B cell (primary cell): ENCODE measurements around the gene DCN. TPM values are rescaled to one million over a fixed set of nuclear protein-coding genes. Genes with fewer than 3 reads are reported as not detected.
A peak's percentile ranks its signal among the peaks of the same experiment; 100 is the strongest.

Experiments
- ATAC-seq: fragments of 200-7000 bp; cut with Tn5 transposase; one replicate; pipeline ENCODE4 v1.10.0; 2021; ENCODE audit warnings: low read depth, mild to moderate bottlenecking, moderate number of reproducible peaks, moderate library complexity
- CTCF ChIA-PET: fragments of 350-600 bp; sonication (Branson Sonifier 250); formaldehyde crosslinking; loops from one replicate; lab custom pipeline; 2021; ENCODE audit warnings: antibody characterized with exemption, inconsistent platforms; lab: Charles Lee
- POLR2A ChIA-PET: fragments of 350-600 bp; sonication (Branson Sonifier 250); formaldehyde crosslinking; loops from one replicate; lab custom pipeline; 2021; ENCODE audit warnings: antibody characterized with exemption; lab: Charles Lee
- DNase-seq: peaks from one replicate; pipeline ENCODE4 v3.0.0; 2013
- H2AFZ ChIP-seq: 2 replicates; pipeline ENCODE4 v1.6.1; 2012; ENCODE audit warnings: mild to moderate bottlenecking, low read depth, low read length; ENCODE audit not compliant: insufficient read depth, poor library complexity, severe bottlenecking
- H3K27ac ChIP-seq, 2 donors: 1 replicate in 1 of 2; 2 replicates in 1 of 2; pipeline ENCODE4 v1.5.1; 2012 to 2013; ENCODE audit warnings: low read length in 2 of 2, mild to moderate bottlenecking in 2 of 2, moderate library complexity in 1 of 2
- H3K27me3 ChIP-seq, 4 experiments: fragments of 200-600 bp in 1 of 4; sonication (generic) in 1 of 4; replicated peaks in 1 of 4; 1 replicate in 2 of 4; 2 replicates in 2 of 4; pipeline versions ENCODE4 v1.6.1 to v1.7.0; 2013 to 2016; ENCODE audit warnings: low read length in 3 of 4, mild to moderate bottlenecking in 2 of 4, mixed read lengths in 1 of 4, moderate library complexity in 1 of 4; ENCODE audit not compliant: insufficient read depth in 4 of 4, control insufficient read depth in 3 of 4; ENCODE audit errors: control extremely low read depth in 1 of 4
- H3K36me3 ChIP-seq, 2 experiments: replicated peaks in 1 of 2; 1 replicate in 1 of 2; 2 replicates in 1 of 2; pipeline versions ENCODE4 v1.6.1 to v1.7.1; 2013; ENCODE audit warnings: low read length in 1 of 2; ENCODE audit not compliant: insufficient read depth in 2 of 2, control insufficient read depth in 1 of 2; ENCODE audit errors: control extremely low read depth in 1 of 2, extremely low read depth in 1 of 2
- H3K4me1 ChIP-seq, 2 donors: fragments of 200-600 bp in 1 of 2; sonication (generic) in 1 of 2; 1 replicate in 1 of 2; 2 replicates in 1 of 2; pipeline versions ENCODE4 v1.5.1 to v1.6.1; 2013 to 2017; ENCODE audit warnings: low read length in 2 of 2; ENCODE audit not compliant: control insufficient read depth in 2 of 2, insufficient read depth in 2 of 2
- H3K4me2 ChIP-seq: replicated peaks from 2 replicates; pipeline ENCODE3; 2012; ENCODE audit warnings: mild to moderate bottlenecking, low read depth, low read length; ENCODE audit not compliant: poor library complexity, severe bottlenecking
- H3K4me3 ChIP-seq, 5 experiments: fragments of 200-600 bp in 1 of 5; sonication (generic) in 1 of 5; 1 replicate in 3 of 5; 2 replicates in 2 of 5; pipeline versions ENCODE4 v1.5.1 to v1.7.0; 2011 to 2016; ENCODE audit warnings: low read length in 4 of 5, mild to moderate bottlenecking in 4 of 5, low read depth in 2 of 5, control low read depth in 1 of 5, moderate library complexity in 1 of 5; ENCODE audit not compliant: insufficient read depth in 1 of 5; ENCODE audit errors: control extremely low read depth in 1 of 5, extremely low read depth in 1 of 5
- H3K79me2 ChIP-seq: fragments of 200-600 bp; sonication (generic); one replicate; pipeline ENCODE4 v1.6.0; 2016; ENCODE audit warnings: low read length; ENCODE audit not compliant: control insufficient read depth, insufficient read depth
- H3K9ac ChIP-seq: fragments of 200-600 bp; sonication (generic); 2 replicates; pipeline ENCODE4 v1.6.1; 2017; ENCODE audit warnings: mild to moderate bottlenecking, low read length, moderate library complexity
- H3K9me3 ChIP-seq, 3 donors: one replicate each; pipeline versions ENCODE4 v1.6.1 to v1.7.1; 2013; ENCODE audit warnings: low read length in 2 of 3; ENCODE audit not compliant: control insufficient read depth in 2 of 3, insufficient read depth in 1 of 3; ENCODE audit errors: control extremely low read depth in 1 of 3
- H4K20me1 ChIP-seq: 2 replicates; pipeline ENCODE4 v1.6.0; 2012; ENCODE audit warnings: mild to moderate bottlenecking, low read length; ENCODE audit not compliant: insufficient read depth, control insufficient read depth, poor library complexity, severe bottlenecking
- H3K27ac Mint-ChIP-seq: one replicate; pipeline ENCODE4 v1.8.0; 2021; ENCODE audit warnings: mixed read lengths
- H3K27me3 Mint-ChIP-seq: one replicate; pipeline ENCODE4 v1.8.0; 2021; ENCODE audit warnings: mixed read lengths
- H3K4me1 Mint-ChIP-seq: one replicate; pipeline ENCODE4 v1.8.0; 2021; ENCODE audit warnings: mixed read lengths
- H3K4me3 Mint-ChIP-seq: one replicate; pipeline ENCODE4 v1.8.0; 2021; ENCODE audit warnings: mixed read lengths
- H3K9me3 Mint-ChIP-seq: one replicate; pipeline ENCODE4 v1.8.0; 2022; ENCODE audit warnings: mixed read lengths; ENCODE audit not compliant: insufficient read depth
- EZH2 ChIP-seq: IDR thresholded peaks from 2 replicates; pipeline ENCODE4 v1.6.1; 2012; ENCODE audit warnings: borderline replicate concordance, low read depth, mild to moderate bottlenecking, moderate library complexity, low read length; ENCODE audit not compliant: insufficient read depth, poor library complexity, severe bottlenecking
- WGBS: methylation state at CpG from one replicate; pipeline ENCODE4 v1.1.5; 2013; ENCODE audit warnings: missing lambda C conversion rate; ENCODE audit not compliant: insufficient coverage; 5-methylcytosine and 5-hydroxymethylcytosine counted together
- intact Hi-C: fragments of 100-400 bp; cut with micrococcal nuclease; formaldehyde crosslinking; loops from one replicate; pipeline ENCODE4 v1.10.0; 2022
- polyA plus RNA-seq: library from polyadenylated mRNA; depleted of rRNA; stranded (reverse); fragments of >200 nt; gene quantifications from 2 replicates; pipeline ENCODE4 v1.2.3, GENCODE V29; 2012
- total RNA-seq, 2 donors: library from RNA; stranded (reverse); fragments of 120-200 nt in 1 of 2; gene quantifications; 1 replicate in 1 of 2; 2 replicates in 1 of 2; pipeline versions ENCODE4 v1.2.3 to v1.2.4, GENCODE V29; 2013 to 2022
- TF ChIP-seq, protein P1 (sequence below): fragments of 200-600 bp; IDR thresholded peaks from one replicate; pipeline ENCODE4 v1.8.0; 2022; ENCODE audit warnings: antibody characterized with exemption, mild to moderate bottlenecking

DCN gene
- total and polyA plus RNA-seq, 2 donors (not counting 1 experiment from before 2014, with no cell fraction given) = not detected

DNA sequence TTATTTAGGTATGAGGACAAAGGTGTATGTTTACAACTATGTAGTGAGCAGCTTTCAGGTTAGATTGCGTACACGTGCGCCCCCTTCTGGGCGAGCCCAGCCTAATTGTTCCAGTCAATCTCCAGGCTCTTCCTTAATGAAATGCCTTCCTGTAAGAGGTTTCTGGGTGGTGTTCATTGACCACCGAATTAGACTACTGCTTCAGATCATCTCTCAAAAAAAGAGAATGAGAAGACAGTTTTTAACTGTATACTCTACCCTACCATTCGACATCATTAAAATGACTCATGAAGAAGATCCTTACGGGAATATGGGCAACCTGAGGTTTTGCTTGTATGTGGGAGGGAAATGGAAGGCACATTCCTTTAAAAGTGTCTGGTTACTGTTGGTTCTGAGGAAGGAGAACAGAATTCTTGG lies 73.5 kb downstream of the DCN start:
- CTCF ChIA-PET = interaction anchor here (1.4 kb wide), 1 partner anchor 11 kb away, joined by 4 read pairs; no protein-coding TSS in a partner anchor
- DNase-seq = peak; percentile 22
- Mint-ChIP-seq H3K27ac (no peak overlapping the region), H3K27me3 (no peaks in the 10 kb centered on the region), H3K4me1 (no peaks in the 10 kb centered on the region), H3K4me3 (no peak overlapping the region), H3K9me3 (no peaks in the 10 kb centered on the region)
- Histone ChIP-seq H3K9ac (no peak overlapping the region), H3K27me3 (no peaks in the 10 kb centered on the region), H3K4me1 (no peaks in the 10 kb centered on the region), H3K27ac (no peak overlapping the region), H4K20me1 (no peaks in the 10 kb centered on the region), H2AFZ (no peak overlapping the region), H3K9me3 (no peaks in the 10 kb centered on the region), H3K4me2 (no peak overlapping the region), H3K4me3 (no peak overlapping the region), H3K79me2 (no peaks in the 10 kb centered on the region), H3K36me3 (no peaks in the 10 kb centered on the region)
- ATAC-seq = no peak
- TF ChIP-seq, protein P1, sequence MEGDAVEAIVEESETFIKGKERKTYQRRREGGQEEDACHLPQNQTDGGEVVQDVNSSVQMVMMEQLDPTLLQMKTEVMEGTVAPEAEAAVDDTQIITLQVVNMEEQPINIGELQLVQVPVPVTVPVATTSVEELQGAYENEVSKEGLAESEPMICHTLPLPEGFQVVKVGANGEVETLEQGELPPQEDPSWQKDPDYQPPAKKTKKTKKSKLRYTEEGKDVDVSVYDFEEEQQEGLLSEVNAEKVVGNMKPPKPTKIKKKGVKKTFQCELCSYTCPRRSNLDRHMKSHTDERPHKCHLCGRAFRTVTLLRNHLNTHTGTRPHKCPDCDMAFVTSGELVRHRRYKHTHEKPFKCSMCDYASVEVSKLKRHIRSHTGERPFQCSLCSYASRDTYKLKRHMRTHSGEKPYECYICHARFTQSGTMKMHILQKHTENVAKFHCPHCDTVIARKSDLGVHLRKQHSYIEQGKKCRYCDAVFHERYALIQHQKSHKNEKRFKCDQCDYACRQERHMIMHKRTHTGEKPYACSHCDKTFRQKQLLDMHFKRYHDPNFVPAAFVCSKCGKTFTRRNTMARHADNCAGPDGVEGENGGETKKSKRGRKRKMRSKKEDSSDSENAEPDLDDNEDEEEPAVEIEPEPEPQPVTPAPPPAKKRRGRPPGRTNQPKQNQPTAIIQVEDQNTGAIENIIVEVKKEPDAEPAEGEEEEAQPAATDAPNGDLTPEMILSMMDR = peak; percentile 61
- TF ChIP-seq EZH2 = no peak
- intact Hi-C loops = no loop called here
- no CpG with 5 or more reads among the region's 7 CpGs for WGBS
- POLR2A ChIA-PET = no interaction called here

DNA sequence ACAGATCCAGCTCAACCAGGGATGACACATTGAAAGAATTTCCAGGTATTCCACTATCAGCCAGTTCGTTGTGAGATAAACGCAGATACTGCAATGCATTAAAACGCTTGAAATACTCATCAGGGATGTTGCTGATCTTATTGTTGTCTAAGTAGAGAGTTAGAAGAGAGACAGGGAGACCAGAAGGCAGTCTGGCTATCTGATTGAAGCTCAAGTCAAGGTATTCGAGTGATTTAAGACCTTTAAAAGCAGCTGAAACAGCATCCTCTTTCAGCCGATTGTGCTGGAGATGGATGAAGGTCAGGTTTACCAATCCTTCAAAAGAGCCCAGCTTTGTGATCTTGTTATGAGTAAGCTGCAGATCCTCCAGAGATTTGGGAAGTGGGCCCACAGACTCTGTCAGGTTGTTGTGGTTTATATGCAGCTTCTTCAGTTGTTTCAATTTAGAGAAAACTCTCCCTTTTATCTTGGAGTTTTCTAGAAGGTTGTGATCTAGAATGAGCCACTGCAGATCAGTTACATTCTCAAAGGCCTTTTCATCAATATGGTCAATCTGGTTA lies 74.3 kb downstream of the DCN start:
- Mint-ChIP-seq H3K27me3 (no peaks in the 10 kb centered on the region), H3K4me1 (no peaks in the 10 kb centered on the region), H3K27ac (no peak overlapping the region), H3K9me3 (no peaks in the 10 kb centered on the region), H3K4me3 (no peak overlapping the region)
- POLR2A ChIA-PET = no interaction called here
- 98% methylated on average over 5 of the region's 5 CpGs for WGBS
- H3K79me2 ChIP-seq = no peaks in the 10 kb centered on the region
- no peak overlapping the region for H3K27ac ChIP-seq
- H3K9ac ChIP-seq = no peak overlapping the region
- no peak overlapping the region for H3K4me2 ChIP-seq
- no peak for TF ChIP-seq EZH2
- TF ChIP-seq, protein P1 = no peak
- ATAC-seq (no peak), DNase-seq (no peak)
- no peaks in the 10 kb centered on the region for H3K36me3 ChIP-seq
- H3K9me3 ChIP-seq = no peaks in the 10 kb centered on the region
- CTCF ChIA-PET = interaction anchor here (1.4 kb wide), 2 partner anchors 9 to 11 kb away, joined by 4 read pairs; no protein-coding TSS in a partner anchor
- H2AFZ ChIP-seq = no peak overlapping the region
- H3K4me3 ChIP-seq = no peak overlapping the region
- no peaks in the 10 kb centered on the region for H3K4me1 ChIP-seq
- intact Hi-C loops = no loop called here
- no peaks in the 10 kb centered on the region for H4K20me1 ChIP-seq
- H3K27me3 ChIP-seq = no peaks in the 10 kb centered on the region
